Stimulated activated CD4-positive, alpha-beta T cell treated with anti-CD3 and anti-CD28 coated beads, Interleukin-12 subunit alpha, Interleukin-12 subunit beta, amount 100 ng/mL, for 48 hours (primary cell): ENCODE results near the gene HMGCR.

Experiments
- DNase-seq, 3 donors: peaks; one replicate each; pipeline ENCODE4 v3.0.0-alpha.2; 2020; ENCODE audit warnings: low read depth in 2 of 3, low spot score in 1 of 3

The HMGCR gene

DNA sequence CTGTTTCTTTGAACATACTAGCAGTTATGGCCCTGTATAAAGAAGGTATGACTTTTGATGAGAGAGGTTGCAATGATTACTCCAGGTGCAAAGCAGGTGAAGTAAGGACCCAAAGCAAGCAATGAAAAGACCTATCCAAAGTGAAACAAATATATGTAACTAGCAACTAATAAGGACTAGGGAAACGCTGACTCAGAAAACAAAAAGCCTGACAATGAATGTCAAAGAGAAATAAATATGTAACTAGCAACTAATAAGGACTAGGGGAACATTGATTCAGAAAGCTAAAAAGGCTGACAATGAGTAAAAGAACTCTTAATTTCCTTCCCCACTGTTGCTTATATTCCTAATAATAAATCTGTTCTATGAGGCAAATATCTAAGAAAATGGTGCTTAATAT, 43.1 kb downstream of the HMGCR start:
- DNase-seq, result no peak

DNA sequence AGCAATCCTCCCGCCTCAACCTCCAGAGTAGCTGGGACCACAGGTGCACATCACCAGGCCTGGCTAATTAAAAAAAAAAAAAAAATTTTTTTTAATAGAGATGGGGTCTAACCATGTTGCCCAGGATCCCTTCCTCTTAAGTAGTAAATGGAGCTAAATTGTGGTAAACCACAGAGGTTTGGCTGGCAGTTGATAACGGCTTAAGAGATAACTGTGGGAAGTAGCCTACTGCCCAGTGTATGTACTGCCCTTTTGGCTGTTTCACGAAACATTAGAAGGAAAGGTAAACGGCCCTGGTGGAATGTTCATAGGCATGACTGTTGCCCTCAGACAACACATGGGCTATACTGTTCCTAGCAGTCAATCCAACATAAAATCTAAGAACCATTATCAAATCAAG, 44.4 kb downstream of the HMGCR start:
- no peak for DNase-seq

- no peak for DNase-seq
Measured at GRCh38 chr5:75384218-75384617, 47.2 kb downstream of the HMGCR start.

- DNase-seq, result no peak
Measured at GRCh38 chr5:75387806-75388205, 50.8 kb downstream of the HMGCR start.

DNA sequence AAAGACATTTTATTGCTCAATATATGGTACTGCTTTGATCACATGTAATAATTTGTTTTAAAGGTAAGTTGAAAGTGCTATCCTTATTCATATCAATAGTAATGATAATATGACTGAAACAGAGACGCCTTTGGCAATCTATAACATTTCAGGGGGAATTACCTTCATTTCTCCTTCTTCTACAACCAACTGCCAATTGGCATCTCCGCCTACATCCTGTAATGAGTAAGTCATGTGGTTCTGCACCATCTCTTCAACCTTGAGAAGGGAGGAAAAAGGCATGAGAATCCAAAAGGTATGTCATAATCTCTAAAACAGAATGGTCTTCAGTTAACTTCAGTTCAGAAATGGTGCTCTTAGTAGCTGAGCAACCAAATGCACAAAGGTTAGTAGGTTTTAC, 52.4 kb downstream of the HMGCR start:
- DNase-seq, result peak in 1 of 3 donors; percentile 2

DNA sequence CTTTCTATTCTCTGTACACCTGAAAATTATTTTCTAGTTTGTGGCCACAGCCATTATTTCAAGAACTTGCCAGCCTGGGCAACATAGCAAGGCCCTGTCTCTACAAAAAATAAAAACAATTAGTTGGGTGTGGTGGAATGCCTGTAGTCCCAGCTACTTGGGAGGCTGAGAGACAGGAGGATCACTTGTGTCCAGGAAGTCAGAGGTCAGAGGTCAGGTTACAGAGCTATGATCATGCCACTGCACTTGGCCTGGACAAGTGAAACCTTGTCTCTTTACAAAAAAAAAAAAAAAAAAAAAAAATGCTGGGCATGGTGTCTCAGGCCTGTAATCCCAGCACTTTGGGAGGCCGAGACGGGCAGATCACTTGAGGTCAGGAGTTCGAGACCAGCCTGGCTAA, 58.3 kb downstream of the HMGCR start:
- DNase-seq, result no peak

GRCh38 chr5:75405296-75405695, 68.3 kb downstream of the HMGCR start:
- DNase-seq, result no peak
